Measurements from ENCODE around the gene RELT.

Gene RELT

DNA sequence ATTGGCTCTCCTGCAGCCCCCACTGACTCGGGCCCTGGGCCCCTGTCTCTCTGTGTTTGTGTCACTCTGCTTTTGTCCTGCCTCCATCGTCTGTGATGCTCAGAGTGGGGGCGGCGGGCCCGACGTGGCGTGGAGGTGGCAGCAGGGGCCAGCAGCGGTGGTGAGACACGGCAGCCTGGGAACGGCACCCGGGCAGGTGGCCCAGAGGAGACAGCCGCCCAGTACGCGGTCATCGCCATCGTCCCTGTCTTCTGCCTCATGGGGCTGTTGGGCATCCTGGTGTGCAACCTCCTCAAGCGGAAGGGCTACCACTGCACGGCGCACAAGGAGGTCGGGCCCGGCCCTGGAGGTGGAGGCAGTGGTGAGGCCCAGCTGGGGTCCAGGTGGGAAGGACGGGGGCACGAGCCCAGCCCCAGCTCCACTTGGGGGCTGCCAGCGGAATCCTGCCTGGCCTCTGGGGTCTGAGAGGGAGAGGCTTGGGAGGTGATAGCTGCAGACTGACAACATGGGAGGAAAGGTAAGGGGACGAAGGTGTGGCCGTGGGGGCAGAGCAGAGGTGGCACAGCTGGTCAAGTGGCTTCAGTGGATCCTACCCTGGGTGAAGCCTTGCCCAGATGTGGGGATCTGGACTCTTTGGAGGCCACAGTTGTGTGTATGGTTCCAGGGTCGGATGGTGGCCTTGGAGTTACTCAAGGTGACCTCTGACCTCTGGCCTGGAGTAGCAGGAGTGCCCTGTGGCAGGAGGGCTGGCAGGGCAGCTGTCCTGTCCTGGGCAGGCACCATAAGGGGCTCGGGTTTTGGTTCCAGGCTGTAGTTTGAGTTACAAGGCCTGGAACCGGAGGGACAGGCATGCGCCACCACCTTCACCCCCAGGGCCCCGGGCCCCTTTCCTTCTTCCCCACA lies 16.2 kb downstream of the RELT start:
- no peak for DNase-seq (ENCODE audit: low read depth)

- DNase-seq (ENCODE audit: low read depth): no peak
These were observed 16.8 kb downstream of the RELT start for GRCh38 chr11:73393011-73393380.

GRCh38 chr11:73393479-73394415 lies 17.5 kb downstream of the RELT start:
- peak; percentile 59 for DNase-seq (ENCODE audit: low read depth)

DNA sequence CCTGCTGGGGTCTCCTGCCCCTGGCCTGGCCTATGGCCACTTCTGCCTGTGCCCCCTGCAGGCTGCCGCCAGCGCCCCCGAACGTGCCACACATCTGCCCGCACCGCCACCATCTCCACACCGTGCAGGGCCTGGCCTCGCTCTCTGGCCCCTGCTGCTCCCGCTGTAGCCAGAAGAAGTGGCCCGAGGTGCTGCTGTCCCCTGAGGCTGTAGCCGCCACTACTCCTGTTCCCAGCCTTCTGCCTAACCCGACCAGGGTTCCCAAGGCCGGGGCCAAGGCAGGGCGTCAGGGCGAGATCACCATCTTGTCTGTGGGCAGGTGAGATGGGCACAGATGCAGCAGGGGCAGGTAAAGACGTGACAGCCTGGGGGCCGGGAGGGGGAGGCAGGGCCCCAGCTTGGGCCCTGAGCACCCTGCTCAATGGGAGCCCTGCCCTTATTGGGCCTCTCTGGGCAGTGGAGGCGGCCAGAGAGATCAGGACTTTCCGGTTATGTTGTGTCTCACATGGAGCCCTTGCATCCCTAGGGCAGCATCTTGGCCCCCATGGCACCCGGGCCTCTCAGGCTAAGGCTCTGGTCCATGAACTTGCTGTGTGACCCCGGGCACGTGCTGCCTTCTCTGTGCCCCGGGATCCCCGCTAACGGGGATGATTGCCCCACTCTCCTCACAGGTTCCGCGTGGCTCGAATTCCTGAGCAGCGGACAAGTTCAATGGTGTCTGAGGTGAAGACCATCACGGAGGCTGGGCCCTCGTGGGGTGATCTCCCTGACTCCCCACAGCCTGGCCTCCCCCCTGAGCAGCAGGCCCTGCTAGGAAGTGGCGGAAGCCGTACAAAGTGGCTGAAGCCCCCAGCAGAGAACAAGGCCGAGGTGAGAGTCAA lies 18.5 kb downstream of the RELT start:
- DNase-seq (ENCODE audit: low read depth): no peak

GRCh38 chr11:73395297-73396208 lies 19.4 kb downstream of the RELT start:
- DNase-seq (ENCODE audit: low read depth): no peak

DNA sequence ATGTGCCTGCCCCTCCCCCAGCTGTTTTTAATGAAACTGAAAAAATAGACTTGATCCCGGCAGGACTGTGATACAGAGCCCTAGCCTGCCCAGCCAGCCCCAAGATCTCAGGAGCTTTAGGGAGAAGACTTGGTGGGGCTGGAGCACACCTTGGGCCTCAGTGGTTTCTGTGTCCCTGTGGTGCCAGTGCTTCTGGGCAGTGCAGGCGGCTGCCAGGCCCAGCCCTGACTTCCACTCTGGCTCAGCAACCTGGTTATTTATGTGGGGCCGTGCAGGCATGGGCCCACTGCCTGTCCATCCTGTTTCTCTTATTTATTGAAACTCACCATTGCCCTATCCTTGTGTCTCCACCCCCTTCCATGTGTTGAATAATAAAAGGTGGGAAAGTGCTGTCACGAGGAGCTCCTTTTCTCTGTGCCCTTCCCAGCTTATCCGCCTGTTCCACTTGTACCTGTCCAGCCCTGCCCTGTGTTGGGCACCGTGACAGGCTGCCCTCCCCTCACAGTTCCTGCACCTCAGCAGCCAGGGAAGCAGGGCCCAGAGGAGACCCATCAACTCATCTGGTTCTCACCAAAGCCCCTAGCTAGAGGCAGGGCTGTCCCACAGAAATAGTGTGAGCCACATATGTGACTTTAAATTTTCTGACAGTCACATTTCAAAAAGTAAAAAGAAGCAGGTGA lies 20.2 kb downstream of the RELT start:
- no peak for DNase-seq (ENCODE audit: low read depth)

DNA sequence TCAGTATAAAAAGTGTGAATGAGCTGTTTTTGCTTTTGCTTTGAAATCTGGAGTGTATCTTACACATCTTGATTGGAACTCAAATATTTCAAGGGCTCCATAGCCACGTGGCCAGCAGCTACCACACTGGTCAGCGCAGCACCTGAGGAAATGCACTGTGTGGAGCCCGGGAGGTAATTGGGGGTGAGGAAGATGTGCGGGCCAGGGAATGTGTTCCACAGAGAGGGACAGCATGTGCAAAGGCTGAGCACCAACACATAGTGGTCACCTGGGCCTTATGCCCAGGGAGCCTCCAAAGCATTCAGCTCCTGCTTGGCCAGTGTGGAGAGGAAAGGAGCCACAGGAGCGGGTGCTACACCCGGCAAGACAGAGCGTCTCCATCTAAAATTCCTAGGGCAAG lies 20.8 kb downstream of the RELT start:
- no peak for DNase-seq (ENCODE audit: low read depth)

DNA sequence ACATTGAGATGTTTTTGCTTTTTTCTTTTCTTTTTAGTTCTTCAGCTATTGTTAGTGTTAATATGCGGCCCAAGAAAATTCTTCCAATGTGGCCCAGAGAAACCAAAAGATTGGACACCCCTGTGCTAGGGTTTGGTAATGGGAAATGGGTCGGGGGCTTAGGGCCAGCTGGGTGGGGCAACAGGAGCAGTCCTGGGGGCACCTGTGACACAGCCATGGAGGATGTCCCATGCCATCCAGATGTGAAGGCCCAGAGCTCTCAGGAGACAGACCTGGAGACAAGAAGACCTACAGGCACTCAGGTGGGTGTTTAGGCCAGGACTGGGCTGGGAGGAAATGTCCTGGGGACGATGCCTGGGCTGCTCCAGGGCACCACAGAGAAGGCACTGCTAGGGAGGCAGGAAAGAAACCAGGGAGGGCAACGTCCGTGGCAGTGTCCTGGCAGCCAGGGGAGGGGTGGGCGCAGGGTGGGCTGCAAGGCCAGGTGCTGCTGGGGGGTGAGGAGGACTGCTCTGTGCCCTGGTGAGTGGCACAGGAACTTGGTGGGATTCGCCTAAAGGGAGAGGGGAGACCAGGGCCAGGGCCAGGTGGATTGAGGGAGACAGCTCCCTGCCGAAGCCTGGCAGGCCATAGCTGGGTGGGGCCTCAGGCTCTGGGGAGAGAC lies 21.4 kb downstream of the RELT start:
- no peak for DNase-seq (ENCODE audit: low read depth)

DNA sequence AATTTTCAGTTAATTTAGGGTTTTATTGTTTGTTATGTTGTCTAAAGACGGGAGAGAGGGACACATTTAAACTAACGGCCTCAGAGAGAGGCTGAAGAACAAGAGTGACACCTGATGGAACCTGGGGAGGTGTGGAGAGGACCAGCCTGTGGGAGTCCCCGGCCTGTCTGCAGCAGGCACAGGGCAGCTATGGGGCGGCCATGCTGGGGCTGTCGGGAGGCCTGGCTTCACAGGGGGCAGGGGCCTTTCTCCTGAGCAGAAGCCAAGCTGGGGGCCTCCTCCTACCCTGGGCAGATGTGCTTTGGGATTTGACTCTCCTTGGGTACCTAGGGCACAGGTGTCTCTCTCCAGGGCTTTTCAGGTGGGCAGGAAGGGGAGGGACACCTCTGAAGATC lies 21.9 kb downstream of the RELT start:
- no peak for DNase-seq (ENCODE audit: low read depth)

- DNase-seq (ENCODE audit: low read depth): no peak
These were observed 22.5 kb downstream of the RELT start for GRCh38 chr11:73398721-73399120.

DNA sequence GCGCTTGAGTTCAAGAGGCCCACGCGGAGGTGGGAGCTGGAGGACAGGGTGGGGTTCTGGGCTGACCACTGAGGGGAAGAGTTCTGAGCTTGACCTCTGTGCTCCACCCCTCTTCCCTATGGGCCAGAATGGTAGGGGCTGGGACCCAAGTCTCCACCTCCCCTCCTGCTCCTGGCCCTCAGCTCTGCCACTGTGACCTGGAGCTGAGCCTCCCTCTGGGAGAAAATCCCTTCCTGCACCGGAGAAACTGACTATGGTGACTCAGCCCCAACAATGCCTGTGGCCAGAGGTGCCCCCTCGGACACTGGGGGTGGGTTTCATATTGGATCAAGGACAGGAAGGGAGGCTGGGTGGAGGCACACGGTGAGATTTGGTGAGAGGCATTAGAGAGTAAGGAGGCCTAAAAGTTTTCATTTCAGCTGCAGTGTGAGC lies 23.0 kb downstream of the RELT start:
- no peak for DNase-seq (ENCODE audit: low read depth)

DNA sequence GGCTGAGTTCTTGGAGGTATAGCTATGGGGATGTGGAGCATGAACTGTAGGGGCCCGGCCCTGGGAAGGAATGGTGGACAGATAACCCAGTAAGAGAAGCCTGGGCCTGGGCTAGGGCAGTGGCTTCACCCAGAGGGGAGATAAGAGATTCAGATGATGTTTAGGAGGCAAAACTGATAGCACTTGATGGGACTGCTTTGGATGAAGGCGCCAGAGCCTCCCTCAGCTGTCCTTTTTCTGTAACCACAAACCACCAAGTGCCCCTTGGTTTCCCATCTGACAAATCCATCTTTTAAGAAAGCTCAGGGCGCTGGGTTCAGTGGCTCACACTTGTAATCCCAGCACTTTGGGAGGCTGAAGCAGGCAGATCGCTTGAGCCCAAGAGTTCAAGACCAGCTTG lies 23.4 kb downstream of the RELT start:
- no peak for DNase-seq (ENCODE audit: low read depth)

- no peak for DNase-seq (ENCODE audit: low read depth)
These were observed 24.1 kb downstream of the RELT start for GRCh38 chr11:73400293-73400692.

DNA sequence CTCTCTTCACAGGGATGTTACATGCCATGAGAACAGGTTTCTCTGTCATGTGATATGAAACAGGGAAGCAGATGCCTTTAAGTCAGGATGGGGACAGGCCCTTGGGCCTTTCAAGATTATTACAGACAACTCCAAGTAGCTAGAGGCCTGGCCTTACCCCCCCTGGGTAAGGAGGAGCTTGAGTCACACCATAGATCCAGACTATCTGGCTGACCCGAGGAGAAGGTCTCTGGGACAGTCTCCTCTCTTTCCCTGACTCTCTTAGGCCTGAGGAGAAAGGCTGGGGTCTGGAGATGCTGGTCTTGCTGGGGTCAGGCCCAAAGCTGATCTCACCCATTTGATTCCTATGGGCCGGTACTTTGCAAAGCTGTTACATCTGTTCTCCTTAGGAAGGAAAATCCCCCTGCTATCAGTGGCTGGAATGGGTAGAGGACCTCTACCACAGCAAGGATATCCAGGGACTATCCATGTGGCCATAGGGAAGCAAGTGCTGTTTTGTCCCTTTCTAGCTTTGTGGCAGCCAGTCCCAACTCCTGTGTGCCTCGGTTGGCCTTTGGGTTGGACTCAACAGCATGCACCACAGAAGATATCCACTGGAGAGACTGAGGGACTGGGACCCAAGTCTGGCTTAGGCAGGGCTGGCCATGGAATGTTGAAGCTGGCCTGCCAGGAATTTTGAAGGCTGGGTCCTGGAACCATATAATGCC lies 25.2 kb downstream of the RELT start:
- no peak for DNase-seq (ENCODE audit: low read depth)

GRCh38 chr11:73401924-73402833 lies 26.0 kb downstream of the RELT start:
- no peak for DNase-seq (ENCODE audit: low read depth)

- no peak for DNase-seq (ENCODE audit: low read depth)
These were observed 26.6 kb downstream of the RELT start for GRCh38 chr11:73402834-73403185.

DNA sequence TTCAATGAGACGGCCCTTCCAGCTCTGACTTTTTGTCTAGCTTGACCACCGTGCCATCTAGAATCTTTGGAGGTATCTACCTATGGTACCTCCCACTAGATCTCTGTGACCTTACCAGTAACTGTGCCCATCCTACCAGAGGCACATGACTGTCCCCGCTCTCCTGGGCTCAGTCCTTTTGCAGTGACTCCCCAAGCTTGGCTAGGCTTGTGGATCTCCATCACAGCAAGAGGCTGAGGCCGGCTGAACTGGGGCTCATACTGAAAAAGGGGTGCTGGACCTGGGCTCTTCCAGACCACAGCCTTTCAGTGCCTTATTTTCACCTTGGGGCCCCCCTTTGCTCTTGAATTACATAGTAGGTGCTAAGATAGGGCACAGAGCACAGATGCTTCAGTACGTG lies 27.3 kb downstream of the RELT start:
- DNase-seq (ENCODE audit: low read depth): no peak

- DNase-seq (ENCODE audit: low read depth): no peak
These were observed 27.8 kb downstream of the RELT start for GRCh38 chr11:73404048-73404447.

Measured in fibroblast of the conjunctiva (primary cell).